Measurements from ENCODE around the gene LIPC. TPM values are rescaled to one million over a fixed set of nuclear protein-coding genes. Genes with fewer than 3 reads are reported as not detected.
A peak's percentile ranks its signal among the peaks of the same experiment; 100 is the strongest.

LIPC gene
- total and polyA plus RNA-seq, 7 donors, result 0.01 TPM; not detected in 6

DNA sequence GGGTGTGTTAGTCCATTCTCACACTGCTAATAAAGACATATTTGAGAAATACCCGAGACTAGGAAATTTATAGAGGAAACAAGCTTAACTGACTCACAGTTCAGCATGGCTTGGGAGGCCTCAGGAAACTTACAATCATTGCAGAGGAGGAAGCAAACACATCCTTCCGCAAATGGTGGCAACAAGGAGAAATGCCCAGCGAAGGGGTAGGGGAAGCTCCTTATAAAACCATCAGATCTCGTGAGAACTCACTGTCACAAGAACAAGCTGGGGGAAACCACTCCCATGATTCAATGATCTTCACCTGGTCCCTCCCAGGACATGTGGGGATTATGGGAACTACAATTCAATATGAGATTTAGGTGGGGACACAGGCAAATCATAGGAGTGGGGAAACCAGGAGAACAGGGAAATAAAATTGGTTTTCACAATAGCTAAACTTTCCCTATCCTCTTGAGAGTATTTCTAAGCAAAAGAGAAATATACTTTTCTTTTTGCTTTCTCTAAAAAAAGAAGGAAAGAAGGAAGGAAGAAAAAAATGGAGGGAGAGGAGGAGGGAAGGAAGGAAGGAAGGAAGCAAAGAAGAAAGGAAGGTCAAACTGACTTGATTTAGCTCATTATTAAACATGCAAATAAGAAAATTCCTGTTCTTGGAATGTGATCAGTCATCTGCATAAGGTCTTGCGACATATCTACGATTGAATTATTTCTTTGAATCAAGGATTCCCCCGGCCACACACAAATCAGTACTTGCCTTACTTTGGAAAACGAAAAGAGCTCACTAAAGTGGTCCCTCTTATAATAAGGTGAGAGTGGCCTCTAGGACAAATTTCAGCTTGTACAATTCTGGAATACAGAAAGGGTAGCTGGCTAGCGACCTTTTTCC is 75.2 kb downstream of the LIPC start:
- 85 to 87% (median 86%) methylated on average over 9 of the region's 9 CpGs for WGBS, 3 donors
- H3K4me3 ChIP-seq, result no peak overlapping the region
- no peaks in the 10 kb centered on the region for H3K9me3 ChIP-seq
- H3K4me1 ChIP-seq, result peaks cover 18% of the 10 kb centered on the region
- intact Hi-C loops (cut with DNase I), result loop anchor here in 1 of 2 donors (1.0 kb wide), 1 partner anchor 175 kb away; no protein-coding TSS in a partner anchor
- H3K27me3 ChIP-seq (ENCODE audit: insufficient read depth in 3 of 3, low read length in 2 of 3), result no peaks in the 10 kb centered on the region
- peak overlapping the region; percentile 71 for H3K27ac ChIP-seq
- H3K36me3 ChIP-seq (ENCODE audit: insufficient read depth in 1 of 2, low read depth in 1 of 2), result no peaks in the 10 kb centered on the region
- ATAC-seq, result no peak
- no peak for DNase-seq
- TF ChIP-seq, protein P1, sequence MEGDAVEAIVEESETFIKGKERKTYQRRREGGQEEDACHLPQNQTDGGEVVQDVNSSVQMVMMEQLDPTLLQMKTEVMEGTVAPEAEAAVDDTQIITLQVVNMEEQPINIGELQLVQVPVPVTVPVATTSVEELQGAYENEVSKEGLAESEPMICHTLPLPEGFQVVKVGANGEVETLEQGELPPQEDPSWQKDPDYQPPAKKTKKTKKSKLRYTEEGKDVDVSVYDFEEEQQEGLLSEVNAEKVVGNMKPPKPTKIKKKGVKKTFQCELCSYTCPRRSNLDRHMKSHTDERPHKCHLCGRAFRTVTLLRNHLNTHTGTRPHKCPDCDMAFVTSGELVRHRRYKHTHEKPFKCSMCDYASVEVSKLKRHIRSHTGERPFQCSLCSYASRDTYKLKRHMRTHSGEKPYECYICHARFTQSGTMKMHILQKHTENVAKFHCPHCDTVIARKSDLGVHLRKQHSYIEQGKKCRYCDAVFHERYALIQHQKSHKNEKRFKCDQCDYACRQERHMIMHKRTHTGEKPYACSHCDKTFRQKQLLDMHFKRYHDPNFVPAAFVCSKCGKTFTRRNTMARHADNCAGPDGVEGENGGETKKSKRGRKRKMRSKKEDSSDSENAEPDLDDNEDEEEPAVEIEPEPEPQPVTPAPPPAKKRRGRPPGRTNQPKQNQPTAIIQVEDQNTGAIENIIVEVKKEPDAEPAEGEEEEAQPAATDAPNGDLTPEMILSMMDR (IDR thresholded peaks at IDR 0.05), result no peak

DNA sequence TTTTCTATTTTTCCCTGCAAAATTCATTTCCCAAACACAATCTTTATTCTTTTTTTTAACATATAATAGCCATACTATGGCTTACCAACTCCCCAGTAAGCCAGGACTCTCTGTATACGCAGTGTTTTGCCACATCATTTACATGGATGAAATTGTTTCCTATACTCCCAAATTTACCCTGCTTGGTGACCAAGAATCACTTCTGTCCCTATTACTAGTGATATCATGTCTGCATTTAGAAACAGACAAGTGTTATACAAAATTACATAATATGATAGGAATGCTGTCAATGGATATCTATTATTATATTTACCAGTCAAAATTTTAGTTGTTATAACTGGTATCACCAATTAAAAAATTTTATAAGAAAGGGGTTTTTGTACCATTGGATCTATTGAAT is 77.8 kb downstream of the LIPC start:
- intact Hi-C loops (cut with DNase I), result no loop called here
- DNase-seq (no peak), ATAC-seq (no peak)
- Histone ChIP-seq H3K4me3 (no peak overlapping the region), H3K9me3 (no peaks in the 10 kb centered on the region), H3K27me3 (ENCODE audit: insufficient read depth in 3 of 3, low read length in 2 of 3) (no peaks in the 10 kb centered on the region), H3K27ac (no peak overlapping the region), H3K4me1 (peaks cover 18% of the 10 kb centered on the region), H3K36me3 (ENCODE audit: insufficient read depth in 1 of 2, low read depth in 1 of 2) (no peaks in the 10 kb centered on the region)
- WGBS, 3 donors, result 60 to 78% (median 61%) methylated on average over 1 of the region's 1 CpG
- TF ChIP-seq, protein P1 (IDR thresholded peaks at IDR 0.05), result no peak

- H3K4me3 ChIP-seq, result no peak overlapping the region
- H3K9me3 ChIP-seq, result no peaks in the 10 kb centered on the region
- H3K4me1 ChIP-seq, result peaks cover 10% of the 10 kb centered on the region
- DNase-seq, result no peak
- intact Hi-C loops (cut with DNase I), result loop anchor here in 1 of 2 donors (5.0 kb wide), 1 partner anchor 249 kb away; no protein-coding TSS in a partner anchor
- TF ChIP-seq, protein P1 (IDR thresholded peaks at IDR 0.05), result no peak
- no peaks in the 10 kb centered on the region for H3K27me3 ChIP-seq (ENCODE audit: insufficient read depth in 3 of 3, low read length in 2 of 3)
- H3K36me3 ChIP-seq (ENCODE audit: insufficient read depth in 1 of 2, low read depth in 1 of 2), result no peaks in the 10 kb centered on the region
- WGBS, 3 donors, result 35 to 55% (median 37%) methylated on average over 10 of the region's 10 CpGs
- no peak overlapping the region for H3K27ac ChIP-seq
- no peak for ATAC-seq
These were observed 79.2 kb downstream of the LIPC start for GRCh38 chr15:58510715-58511598.

DNA sequence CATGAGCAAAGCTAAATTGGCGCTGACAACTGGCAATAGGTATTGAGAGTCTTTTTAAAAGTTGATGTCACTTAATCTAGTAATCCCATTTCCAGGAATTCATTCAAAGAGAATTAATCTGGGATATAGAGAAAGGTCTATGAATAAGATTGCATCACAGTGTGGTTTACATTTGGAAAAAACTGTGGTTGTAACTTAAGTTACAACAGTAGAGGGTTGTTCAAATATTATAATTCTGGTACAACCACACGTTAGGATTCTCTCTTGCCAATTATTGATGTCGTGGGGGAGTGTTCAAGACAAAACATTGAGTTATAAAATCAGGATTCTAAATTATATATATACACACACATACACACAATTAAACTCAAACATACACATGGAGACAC is 79.8 kb downstream of the LIPC start:
- Histone ChIP-seq H3K27ac (no peak overlapping the region), H3K27me3 (ENCODE audit: insufficient read depth in 3 of 3, low read length in 2 of 3) (no peaks in the 10 kb centered on the region)
- intact Hi-C loops (cut with DNase I), result loop anchor here in 1 of 2 donors (5.0 kb wide), 1 partner anchor 249 kb away; no protein-coding TSS in a partner anchor

More for the DNA sequence above, 79.8 kb downstream of the LIPC start:
- TF ChIP-seq, protein P1 (IDR thresholded peaks at IDR 0.05), result no peak
- no peak for ATAC-seq
- H3K4me3 ChIP-seq, result no peak overlapping the region
- WGBS, 3 donors, result 80 to 88% (median 82%) methylated on average over 3 of the region's 3 CpGs
- no peaks in the 10 kb centered on the region for H3K36me3 ChIP-seq (ENCODE audit: insufficient read depth in 1 of 2, low read depth in 1 of 2)
- peaks cover 4% of the 10 kb centered on the region for H3K4me1 ChIP-seq
- H3K9me3 ChIP-seq, result no peaks in the 10 kb centered on the region
- DNase-seq, result no peak
